Body of pancreas (tissue), 4 donors: Measurements from ENCODE around the gene SSR4. TPM values are rescaled to one million over a fixed set of nuclear protein-coding genes. Genes with fewer than 3 reads are reported as not detected.

ENCODE experiments used
- ATAC-seq: fragments of 150-250 bp; one replicate; pipeline ENCODE4 v1.9.1; 2016
- DNase-seq, 4 donors: peaks; one replicate each; pipeline ENCODE4 v3.0.0-alpha.2; 2019
- H3K27ac ChIP-seq, 4 donors: fragments of 200-600 bp; sonication (generic); 1 replicate in 3 of 4; 2 replicates in 1 of 4; pipeline versions ENCODE4 v1.5.1 to v1.6.1; 2016 to 2019; ENCODE audit warnings: mild to moderate bottlenecking in 1 of 4, mixed read lengths in 1 of 4, moderate library complexity in 1 of 4
- H3K27me3 ChIP-seq, 2 donors: fragments of 200-600 bp; sonication (generic); one replicate each; pipeline ENCODE4 v1.6.0; 2016; ENCODE audit warnings: mild to moderate bottlenecking in 1 of 2
- H3K36me3 ChIP-seq, 2 donors: fragments of 200-600 bp; sonication (generic); replicated peaks in 1 of 2; 2 replicates each; pipeline ENCODE4 v1.5.1; 2016; ENCODE audit warnings: low read depth in 2 of 2; ENCODE audit not compliant: insufficient read depth in 1 of 2
- H3K4me1 ChIP-seq: fragments of 200-600 bp; sonication (generic); one replicate; pipeline ENCODE4 v1.6.0; 2016
- H3K4me3 ChIP-seq, 2 donors: fragments of 200-600 bp; sonication (generic); 1 replicate in 1 of 2; 2 replicates in 1 of 2; pipeline ENCODE4 v1.5.1; 2016 to 2019
- H3K9me3 ChIP-seq, 3 donors: fragments of 200-600 bp; sonication (generic); 1 replicate in 2 of 3; 2 replicates in 1 of 3; pipeline ENCODE4 v1.5.1; 2016
- CTCF ChIP-seq, 7 experiments: fragments of 450-650 bp in 4 of 7; fragments of 200-600 bp in 3 of 7; sonication (generic) in 3 of 7; IDR thresholded peaks; one replicate each; pipeline ENCODE4 v1.5.1; 2016 to 2019; ENCODE audit warnings: antibody characterized with exemption in 7 of 7
- POLR2A ChIP-seq, 3 donors: fragments of 450-650 bp; IDR thresholded peaks; one replicate each; pipeline ENCODE4 v1.6.1; 2016; ENCODE audit warnings: antibody characterized with exemption in 3 of 3, mild to moderate bottlenecking in 2 of 3
- WGBS, 2 donors: methylation state at CpG; one replicate each; pipeline ENCODE4 v1.1.5; 2017; 5-methylcytosine and 5-hydroxymethylcytosine counted together
- intact Hi-C: fragments of 100-400 bp; cut with DNase I; formaldehyde crosslinking; loops from one replicate; pipeline ENCODE4 v1.15.1; 2023
- total RNA-seq, 2 donors: library from RNA; depleted of rRNA; stranded (reverse); fragments of >200 nt; gene quantifications; one replicate each; pipeline ENCODE4 v1.1.0, GENCODE V29; 2016

The SSR4 gene
- total RNA-seq, 2 donors from 2014 or later, result 115 to 238 TPM

GRCh38 chrX:153821066-153821465 is 26.6 kb downstream of the SSR4 start:
- no peaks in the 10 kb centered on the region for H3K36me3 ChIP-seq
- ATAC-seq (no peak), DNase-seq (no peak)
- H3K27me3 ChIP-seq, result no peaks in the 10 kb centered on the region
- intact Hi-C loops, result no loop called here
- WGBS, 2 donors, result 78 to 82% methylated on average over 6 to 7 of the region's 9 CpGs
- H3K27ac ChIP-seq, result no peak overlapping the region
- TF ChIP-seq CTCF (IDR thresholded peaks at IDR 0.05), result no peak
- H3K4me1 ChIP-seq, result peaks cover 9% of the 10 kb centered on the region
- H3K9me3 ChIP-seq, result no peaks in the 10 kb centered on the region
- H3K4me3 ChIP-seq, result no peak overlapping the region

GRCh38 chrX:153824348-153824747 is 29.9 kb downstream of the SSR4 start:
- ATAC-seq (no peak), DNase-seq (no peak)
- no peak overlapping the region for H3K27ac ChIP-seq
- intact Hi-C loops, result no loop called here
- 80 to 85% methylated on average over 1 to 7 of the region's 10 CpGs for WGBS, 2 donors
- no peak overlapping the region for H3K4me3 ChIP-seq
- H3K4me1 ChIP-seq, result peaks cover 6% of the 10 kb centered on the region
- H3K9me3 ChIP-seq, result no peaks in the 10 kb centered on the region
- no peaks in the 10 kb centered on the region for H3K27me3 ChIP-seq
- H3K36me3 ChIP-seq, result no peaks in the 10 kb centered on the region
- TF ChIP-seq POLR2A (IDR thresholded peaks at IDR 0.05) (no peak), CTCF (IDR thresholded peaks at IDR 0.05) (no peak)

- no peak for DNase-seq
These were observed 30.6 kb downstream of the SSR4 start for GRCh38 chrX:153825042-153825441.

GRCh38 chrX:153827016-153827415 is 32.5 kb downstream of the SSR4 start:
- TF ChIP-seq POLR2A (IDR thresholded peaks at IDR 0.05) (no peak), CTCF (IDR thresholded peaks at IDR 0.05) (no peak)
- 73 to 80% methylated on average over 3 of the region's 3 CpGs for WGBS, 2 donors
- Histone ChIP-seq H3K36me3 (no peaks in the 10 kb centered on the region), H3K4me1 (peaks cover 12% of the 10 kb centered on the region), H3K27me3 (no peaks in the 10 kb centered on the region), H3K9me3 (no peaks in the 10 kb centered on the region), H3K4me3 (no peak overlapping the region), H3K27ac (no peak overlapping the region)
- DNase-seq (no peak), ATAC-seq (no peak)
- intact Hi-C loops, result no loop called here

More at GRCh38 chrX:153825042-153825441, 30.6 kb downstream of the SSR4 start:
- Histone ChIP-seq H3K27me3 (no peaks in the 10 kb centered on the region), H3K4me3 (no peak overlapping the region), H3K4me1 (peaks cover 9% of the 10 kb centered on the region), H3K9me3 (no peaks in the 10 kb centered on the region), H3K27ac (no peak overlapping the region), H3K36me3 (no peaks in the 10 kb centered on the region)
- ATAC-seq, result no peak
- TF ChIP-seq CTCF (IDR thresholded peaks at IDR 0.05) (no peak), POLR2A (IDR thresholded peaks at IDR 0.05) (no peak)
- WGBS, 2 donors, result 40 to 59% methylated on average over 1 to 7 of the region's 8 CpGs
- intact Hi-C loops, result no loop called here

GRCh38 chrX:153827903-153828302 is 33.4 kb downstream of the SSR4 start:
- intact Hi-C loops, result no loop called here
- no peak for DNase-seq
- Histone ChIP-seq H3K36me3 (no peaks in the 10 kb centered on the region), H3K9me3 (no peaks in the 10 kb centered on the region), H3K4me1 (peaks cover 12% of the 10 kb centered on the region), H3K27me3 (no peaks in the 10 kb centered on the region), H3K27ac (no peak overlapping the region), H3K4me3 (no peak overlapping the region)
- 85 to 100% methylated on average over 1 to 9 of the region's 9 CpGs for WGBS, 2 donors
- ATAC-seq, result no peak
- no peak for TF ChIP-seq CTCF (IDR thresholded peaks at IDR 0.05)
- TF ChIP-seq POLR2A (IDR thresholded peaks at IDR 0.05), result no peak
